ENCODE measurements around the gene SDSL. TPM values are rescaled to one million over a fixed set of nuclear protein-coding genes. Genes with fewer than 3 reads are reported as not detected.

The SDSL gene
- total RNA-seq, 4 donors from 2014 or later = 7.5 to 21.5 (median 11.4) TPM

DNA sequence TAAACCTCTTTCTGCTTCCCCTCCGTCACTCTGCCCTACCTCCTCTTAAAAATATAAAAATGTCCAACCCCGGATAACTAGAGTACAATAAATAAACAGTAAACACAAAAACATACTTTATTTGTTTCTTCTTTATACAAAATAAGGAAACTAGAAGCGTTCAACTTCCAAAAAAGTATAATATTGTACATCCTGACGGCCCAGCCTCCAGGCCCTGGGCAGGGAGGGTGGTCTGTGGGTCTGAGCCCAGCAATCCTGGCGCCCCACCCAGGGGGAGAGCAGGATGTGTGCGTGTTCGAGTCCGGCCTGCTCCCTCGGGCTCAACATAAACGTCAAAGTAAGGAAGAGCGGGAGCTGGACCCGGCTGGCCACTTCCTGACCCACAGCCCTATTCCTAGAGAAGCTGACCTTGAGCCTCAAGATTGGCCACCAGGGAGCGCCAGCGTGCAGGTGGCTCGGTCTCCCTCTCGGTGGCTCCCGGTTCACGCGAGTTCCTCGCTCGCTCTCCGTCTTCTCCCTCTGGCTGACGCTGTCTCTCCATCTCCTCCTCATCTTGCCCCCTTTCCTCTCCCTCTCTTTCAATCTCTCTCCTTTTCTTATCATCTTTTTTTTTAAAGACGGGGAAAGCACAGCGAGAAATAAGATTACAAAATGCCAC is 40.1 kb downstream of the SDSL start:
- Histone ChIP-seq H3K27me3 (peaks cover 0 to 47% of the 10 kb centered on the region in 2 donors), H3K36me3 (no peaks in the 10 kb centered on the region), H3K4me1 (peaks cover 0 to 41% (median 11%) of the 10 kb centered on the region in 4 donors), H3K4me3 (peak overlapping the region in 3 of 4 donors; percentile 32 to 34 (median 33)), H3K9me3 (no peaks in the 10 kb centered on the region), H3K27ac (no peak overlapping the region)
- no peak for TF ChIP-seq POLR2A (IDR thresholded peaks at IDR 0.05)
- TF ChIP-seq, protein P1, sequence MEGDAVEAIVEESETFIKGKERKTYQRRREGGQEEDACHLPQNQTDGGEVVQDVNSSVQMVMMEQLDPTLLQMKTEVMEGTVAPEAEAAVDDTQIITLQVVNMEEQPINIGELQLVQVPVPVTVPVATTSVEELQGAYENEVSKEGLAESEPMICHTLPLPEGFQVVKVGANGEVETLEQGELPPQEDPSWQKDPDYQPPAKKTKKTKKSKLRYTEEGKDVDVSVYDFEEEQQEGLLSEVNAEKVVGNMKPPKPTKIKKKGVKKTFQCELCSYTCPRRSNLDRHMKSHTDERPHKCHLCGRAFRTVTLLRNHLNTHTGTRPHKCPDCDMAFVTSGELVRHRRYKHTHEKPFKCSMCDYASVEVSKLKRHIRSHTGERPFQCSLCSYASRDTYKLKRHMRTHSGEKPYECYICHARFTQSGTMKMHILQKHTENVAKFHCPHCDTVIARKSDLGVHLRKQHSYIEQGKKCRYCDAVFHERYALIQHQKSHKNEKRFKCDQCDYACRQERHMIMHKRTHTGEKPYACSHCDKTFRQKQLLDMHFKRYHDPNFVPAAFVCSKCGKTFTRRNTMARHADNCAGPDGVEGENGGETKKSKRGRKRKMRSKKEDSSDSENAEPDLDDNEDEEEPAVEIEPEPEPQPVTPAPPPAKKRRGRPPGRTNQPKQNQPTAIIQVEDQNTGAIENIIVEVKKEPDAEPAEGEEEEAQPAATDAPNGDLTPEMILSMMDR (IDR thresholded peaks at IDR 0.05) = peak; percentile 19 to 73 (median 68)
- DNase-seq = peak; percentile 59 to 89 (median 85)

DNA sequence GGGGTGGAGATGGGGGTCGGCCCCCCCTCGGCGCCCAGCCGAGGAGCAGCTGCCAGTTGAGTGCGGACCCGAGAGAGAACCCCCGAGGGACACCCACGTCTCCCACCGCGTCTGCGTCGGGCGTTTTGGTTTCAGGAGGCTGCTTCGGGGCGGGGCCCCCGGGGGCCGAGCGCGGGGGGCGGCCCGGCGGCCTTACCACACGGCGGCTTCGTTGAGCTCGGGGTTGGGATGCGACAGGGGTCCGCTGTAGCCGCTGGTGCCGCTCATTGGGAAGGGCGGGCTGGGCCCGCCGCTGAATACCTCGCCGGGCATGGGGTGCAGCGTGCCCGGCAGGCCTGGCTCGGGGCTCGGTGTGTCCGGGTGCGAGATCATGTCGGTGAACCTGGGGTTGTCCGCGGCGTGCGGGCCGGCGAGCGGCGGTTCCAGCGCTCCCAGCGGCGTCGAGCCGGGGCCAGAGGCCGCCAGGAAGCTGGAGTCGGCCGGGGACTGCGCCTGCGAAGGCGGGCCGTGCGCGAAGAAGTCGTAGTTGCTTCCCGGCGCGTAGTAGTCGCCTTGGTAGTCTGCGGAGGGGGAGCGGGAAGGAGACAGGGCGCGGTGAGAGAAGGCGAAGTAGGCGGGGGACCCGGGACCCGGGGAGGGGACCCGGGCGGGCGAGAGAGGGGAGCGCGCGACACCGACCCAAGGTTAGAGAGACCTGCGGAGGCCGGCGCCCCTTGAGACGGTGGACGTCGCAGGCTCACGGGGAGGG is 41.0 kb downstream of the SDSL start:
- H3K4me1 ChIP-seq = peaks cover 0 to 50% (median 16%) of the 10 kb centered on the region in 4 donors
- H3K27me3 ChIP-seq = peaks cover 0 to 55% of the 10 kb centered on the region in 2 donors
- DNase-seq = no peak

DNA sequence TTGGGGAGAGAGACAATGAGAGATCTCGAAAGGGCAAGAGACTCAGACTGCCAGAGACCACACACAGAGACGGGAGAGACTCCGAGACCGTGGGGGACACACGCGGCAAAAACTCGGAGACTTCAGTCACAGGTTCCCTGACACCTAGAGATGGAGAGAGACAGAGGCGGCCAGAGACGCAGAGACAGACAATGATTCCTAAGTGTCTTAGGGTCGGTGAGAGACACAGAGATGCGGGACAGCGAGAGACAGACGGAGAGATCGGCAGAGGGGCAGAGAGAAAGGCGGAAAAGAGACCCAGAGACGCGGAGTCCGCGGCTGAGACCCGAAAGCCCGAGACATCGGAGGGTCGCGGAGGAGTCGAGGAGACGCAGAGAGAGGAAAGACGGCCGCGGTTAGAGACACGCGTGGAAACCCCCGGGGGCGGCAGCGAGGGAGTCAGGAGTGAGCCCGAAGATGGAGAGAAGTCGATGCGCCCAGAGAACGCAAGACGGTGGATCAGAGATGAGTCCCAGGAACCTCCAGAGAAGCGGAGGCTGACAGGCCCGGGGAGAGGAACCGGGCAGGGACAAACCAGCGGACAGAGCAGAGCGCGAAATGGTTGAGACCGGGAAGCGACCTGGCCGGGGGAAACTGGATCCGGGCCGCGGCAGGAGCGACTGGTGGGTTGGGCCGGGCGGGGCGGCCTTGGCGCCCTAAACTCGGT is 41.7 kb downstream of the SDSL start:
- no peaks in the 10 kb centered on the region for H3K36me3 ChIP-seq
- H3K4me3 ChIP-seq = peak overlapping the region in 1 of 4 donors; percentile 2
- no peaks in the 10 kb centered on the region for H3K9me3 ChIP-seq
- peaks cover 0 to 53% (median 16%) of the 10 kb centered on the region in 4 donors for H3K4me1 ChIP-seq
- no peak for DNase-seq
- TF ChIP-seq, protein P1 (IDR thresholded peaks at IDR 0.05) = no peak
- no peak for TF ChIP-seq POLR2A (IDR thresholded peaks at IDR 0.05)
- no peak overlapping the region for H3K27ac ChIP-seq
- H3K27me3 ChIP-seq = peaks cover 0 to 61% of the 10 kb centered on the region in 2 donors

More for the DNA sequence above, 41.0 kb downstream of the SDSL start:
- peak overlapping the region in 3 of 4 donors; percentile 32 to 34 (median 33) for H3K4me3 ChIP-seq
- H3K9me3 ChIP-seq = no peaks in the 10 kb centered on the region
- no peaks in the 10 kb centered on the region for H3K36me3 ChIP-seq
- H3K27ac ChIP-seq = no peak overlapping the region
- TF ChIP-seq, protein P1 (IDR thresholded peaks at IDR 0.05) = no peak
- TF ChIP-seq POLR2A (IDR thresholded peaks at IDR 0.05) = no peak

DNA sequence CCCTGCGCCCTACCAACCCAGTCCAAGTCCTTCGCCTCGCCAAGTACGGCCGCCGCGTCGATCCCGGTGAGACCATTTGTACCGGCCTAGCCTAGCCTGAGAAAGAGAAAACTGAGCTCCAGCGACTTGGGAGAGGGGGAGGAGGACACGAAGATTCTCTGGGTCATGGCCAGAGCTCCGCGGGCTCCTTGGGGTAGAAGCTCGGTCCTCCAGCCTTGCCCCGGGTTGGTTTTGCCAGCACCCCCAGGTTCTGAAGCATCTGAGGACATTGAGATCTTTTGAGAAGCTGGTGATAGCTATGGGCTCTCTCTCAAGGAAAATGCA is 42.2 kb downstream of the SDSL start:
- no peak overlapping the region for H3K27ac ChIP-seq
- H3K4me1 ChIP-seq = peaks cover 0 to 53% (median 16%) of the 10 kb centered on the region in 4 donors
- DNase-seq = no peak
- H3K4me3 ChIP-seq = peak overlapping the region in 1 of 4 donors; percentile 2
- TF ChIP-seq POLR2A (IDR thresholded peaks at IDR 0.05) = no peak
- TF ChIP-seq, protein P1 (IDR thresholded peaks at IDR 0.05) = no peak
- no peaks in the 10 kb centered on the region for H3K36me3 ChIP-seq
- no peaks in the 10 kb centered on the region for H3K9me3 ChIP-seq
- H3K27me3 ChIP-seq = peaks cover 0 to 66% of the 10 kb centered on the region in 2 donors

DNA sequence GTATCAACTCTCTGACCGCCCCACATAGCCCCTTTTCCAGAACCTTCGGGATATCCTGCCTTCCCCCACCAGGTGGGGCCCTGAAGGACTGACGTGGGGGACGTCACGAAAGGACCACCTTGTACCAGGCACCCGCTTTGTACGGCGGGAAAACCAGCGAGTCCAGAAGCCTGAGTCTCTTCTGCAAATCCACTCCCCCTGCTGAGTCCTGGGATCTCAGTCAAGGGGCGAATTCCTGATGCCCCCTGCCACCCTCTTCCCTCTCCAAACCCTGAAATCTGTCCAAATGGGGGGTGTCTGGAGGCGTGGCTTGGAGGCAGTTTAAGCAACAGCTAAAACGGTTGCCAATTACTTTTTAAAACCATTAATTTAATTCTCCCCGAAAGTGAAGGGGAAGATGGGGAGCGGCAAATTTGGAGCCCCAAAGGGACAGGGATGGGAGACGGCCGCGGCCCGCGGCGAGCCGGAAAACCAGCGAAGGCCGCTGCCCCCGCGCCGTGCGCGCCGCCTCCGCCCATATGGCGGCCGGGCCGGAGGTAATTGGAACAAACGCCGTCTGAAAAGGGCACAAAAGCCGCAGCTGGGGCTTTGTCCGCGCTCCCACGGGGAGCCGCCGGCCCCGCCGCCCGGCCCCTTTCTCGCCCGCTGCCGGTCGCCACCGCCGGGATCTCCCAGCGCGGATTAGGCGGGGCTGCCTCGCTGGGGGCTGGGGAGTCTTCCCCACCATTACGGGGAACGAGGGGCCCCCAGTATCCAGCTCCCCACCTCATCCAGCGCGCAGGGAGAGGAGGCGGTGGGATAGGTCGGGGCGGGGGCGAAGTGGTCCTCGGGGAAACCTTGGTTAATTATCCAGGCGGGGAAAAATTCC is 42.9 kb downstream of the SDSL start:
- H3K4me3 ChIP-seq = peak overlapping the region in 1 of 4 donors; percentile 10

More for the DNA sequence above, 42.9 kb downstream of the SDSL start:
- TF ChIP-seq, protein P1 (IDR thresholded peaks at IDR 0.05) = no peak
- no peak for TF ChIP-seq POLR2A (IDR thresholded peaks at IDR 0.05)
- no peaks in the 10 kb centered on the region for H3K36me3 ChIP-seq
- H3K4me1 ChIP-seq = peaks cover 0 to 53% (median 16%) of the 10 kb centered on the region in 4 donors
- DNase-seq = no peak
- no peak overlapping the region for H3K27ac ChIP-seq
- H3K27me3 ChIP-seq = peaks cover 0 to 69% of the 10 kb centered on the region in 2 donors
- no peaks in the 10 kb centered on the region for H3K9me3 ChIP-seq

All from Peyer's patch (tissue), 4 donors.